Lower leg skin (tissue), 3 donors: ENCODE measurements around the gene MRPS11.
"Not testable (repeated sequence)": the region's sequence is repeated elsewhere in the genome, so short reads cannot be mapped to it uniquely, and the experiment has no call there.

Experiments used
- CTCF ChIP-seq, 3 donors: fragments of 450-650 bp; IDR thresholded peaks; one replicate each; pipeline ENCODE4 v1.5.1; 2016; ENCODE audit warnings: antibody characterized with exemption in 3 of 3, mild to moderate bottlenecking in 3 of 3, moderate library complexity in 2 of 3
- POLR2A ChIP-seq, 2 donors: fragments of 450-650 bp; IDR thresholded peaks; one replicate each; pipeline ENCODE4 v1.6.1; 2016 to 2017; ENCODE audit warnings: antibody characterized with exemption in 2 of 2, mild to moderate bottlenecking in 1 of 2, moderate library complexity in 1 of 2

DNA sequence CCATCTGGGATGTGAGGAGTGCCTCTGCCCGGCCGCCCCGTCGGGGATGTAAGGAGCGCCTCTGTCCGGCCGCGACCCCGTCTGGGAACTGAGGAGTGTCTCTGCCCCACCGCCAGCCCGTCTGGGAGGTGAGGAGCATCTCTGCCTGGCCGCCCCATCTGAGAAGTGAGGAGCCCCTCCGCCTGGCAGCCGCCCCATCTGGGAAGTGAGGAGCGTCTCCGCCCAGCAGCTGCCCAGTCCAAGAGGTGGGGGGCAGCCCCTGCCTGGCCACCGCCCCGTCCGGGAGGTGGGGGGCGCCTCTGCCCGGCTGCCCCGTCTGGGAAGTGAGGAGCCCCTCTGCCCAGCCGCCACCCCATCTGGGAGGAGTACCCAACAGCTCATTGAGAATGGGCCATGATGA lies 56.6 kb downstream of the MRPS11 start:
- TF ChIP-seq CTCF, POLR2A (IDR thresholded peaks at IDR 0.05): not testable (repeated sequence)
